Measurements from ENCODE around the gene EPHB1. TPM values are rescaled to one million over a fixed set of nuclear protein-coding genes. Genes with fewer than 3 reads are reported as not detected.

Gene EPHB1
- total RNA-seq, 1 experiment from 2014 or later = 7.0 TPM

DNA sequence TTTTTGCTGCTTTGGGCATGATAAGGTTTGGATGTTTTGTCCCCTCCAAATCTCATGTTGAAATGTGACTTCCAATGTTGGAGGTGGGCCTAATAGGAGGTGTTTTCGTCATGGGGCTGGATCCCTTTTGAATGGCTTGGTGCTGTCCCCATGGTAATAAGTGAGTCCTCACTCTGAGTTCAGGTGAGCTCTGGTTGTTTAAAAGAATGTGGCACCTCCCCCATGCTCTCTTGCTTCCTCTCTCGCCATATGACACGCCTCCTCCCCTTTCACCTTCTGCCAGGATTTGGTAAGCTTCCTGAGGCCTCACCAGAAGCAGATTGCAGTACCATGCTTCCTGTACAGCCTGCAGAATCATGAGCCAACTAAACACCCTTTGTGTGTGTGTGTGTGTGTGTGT, 255.5 kb downstream of the EPHB1 start:
- ChIA-PET CTCF (interaction anchor here (1.1 kb wide), 1 partner anchor 256 kb away, joined by 10 read pairs; the partner anchor contains the start of gene EPHB1), POLR2A (no interaction called here)
- TF ChIP-seq ZBTB21 (CRISPR knock-in tag; IDR thresholded peaks at IDR 0.05; ENCODE audit: borderline replicate concordance) = no peak
- no peak for TF ChIP-seq FOXJ3 (CRISPR knock-in tag; IDR thresholded peaks at IDR 0.05; ENCODE audit: borderline replicate concordance)
- no peak for TF ChIP-seq CREM (CRISPR knock-in tag; IDR thresholded peaks at IDR 0.05)
- no peak for TF ChIP-seq ZNF512 (CRISPR knock-in tag; IDR thresholded peaks at IDR 0.05; ENCODE audit: borderline replicate concordance)
- TF ChIP-seq RORB (CRISPR knock-in tag; IDR thresholded peaks at IDR 0.05) = no peak
- TF ChIP-seq ZNF219 (CRISPR knock-in tag; IDR thresholded peaks at IDR 0.05; ENCODE audit: borderline replicate concordance) = no peak
- no peak for TF ChIP-seq USF2 (CRISPR knock-in tag; IDR thresholded peaks at IDR 0.05)
- TF ChIP-seq TEAD4 (CRISPR knock-in tag; IDR thresholded peaks at IDR 0.05) = no peak
- TF ChIP-seq STAT6 (CRISPR knock-in tag; conservative IDR thresholded peaks at IDR 0.05; ENCODE audit: low read depth) = no peak
- no peak for TF ChIP-seq TP53 (CRISPR knock-in tag; IDR thresholded peaks at IDR 0.05)
- no peak for TF ChIP-seq TCF7 (CRISPR knock-in tag; IDR thresholded peaks at IDR 0.05; ENCODE audit: low read depth)
- TF ChIP-seq CBFB (CRISPR knock-in tag; IDR thresholded peaks at IDR 0.05; ENCODE audit: low read depth) = no peak
- no peak for TF ChIP-seq NR3C1 (CRISPR knock-in tag; conservative IDR thresholded peaks at IDR 0.05; ENCODE audit: low read depth)
- no peak for TF ChIP-seq FOXK1 (CRISPR knock-in tag; IDR thresholded peaks at IDR 0.05)
- no peak for TF ChIP-seq CDX4 (CRISPR knock-in tag; IDR thresholded peaks at IDR 0.05; ENCODE audit: borderline replicate concordance)
- TF ChIP-seq, protein P1, sequence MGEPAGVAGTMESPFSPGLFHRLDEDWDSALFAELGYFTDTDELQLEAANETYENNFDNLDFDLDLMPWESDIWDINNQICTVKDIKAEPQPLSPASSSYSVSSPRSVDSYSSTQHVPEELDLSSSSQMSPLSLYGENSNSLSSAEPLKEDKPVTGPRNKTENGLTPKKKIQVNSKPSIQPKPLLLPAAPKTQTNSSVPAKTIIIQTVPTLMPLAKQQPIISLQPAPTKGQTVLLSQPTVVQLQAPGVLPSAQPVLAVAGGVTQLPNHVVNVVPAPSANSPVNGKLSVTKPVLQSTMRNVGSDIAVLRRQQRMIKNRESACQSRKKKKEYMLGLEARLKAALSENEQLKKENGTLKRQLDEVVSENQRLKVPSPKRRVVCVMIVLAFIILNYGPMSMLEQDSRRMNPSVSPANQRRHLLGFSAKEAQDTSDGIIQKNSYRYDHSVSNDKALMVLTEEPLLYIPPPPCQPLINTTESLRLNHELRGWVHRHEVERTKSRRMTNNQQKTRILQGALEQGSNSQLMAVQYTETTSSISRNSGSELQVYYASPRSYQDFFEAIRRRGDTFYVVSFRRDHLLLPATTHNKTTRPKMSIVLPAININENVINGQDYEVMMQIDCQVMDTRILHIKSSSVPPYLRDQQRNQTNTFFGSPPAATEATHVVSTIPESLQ (CRISPR knock-in tag; IDR thresholded peaks at IDR 0.05) = no peak
- DNase-seq (ENCODE audit: low spot score) (no peak), ATAC-seq (peak; percentile 94)
- Mint-ChIP-seq H3K27ac (no peak overlapping the region), H3K9me3 (no peaks in the 10 kb centered on the region), H3K36me3 (no peaks in the 10 kb centered on the region), H3K27me3 (ENCODE audit: low read depth) (no peaks in the 10 kb centered on the region; the same call in 1 of the 2 replicates), H3K4me1 (peaks cover 16% of the 10 kb centered on the region), H3K4me3 (no peak overlapping the region)

DNA sequence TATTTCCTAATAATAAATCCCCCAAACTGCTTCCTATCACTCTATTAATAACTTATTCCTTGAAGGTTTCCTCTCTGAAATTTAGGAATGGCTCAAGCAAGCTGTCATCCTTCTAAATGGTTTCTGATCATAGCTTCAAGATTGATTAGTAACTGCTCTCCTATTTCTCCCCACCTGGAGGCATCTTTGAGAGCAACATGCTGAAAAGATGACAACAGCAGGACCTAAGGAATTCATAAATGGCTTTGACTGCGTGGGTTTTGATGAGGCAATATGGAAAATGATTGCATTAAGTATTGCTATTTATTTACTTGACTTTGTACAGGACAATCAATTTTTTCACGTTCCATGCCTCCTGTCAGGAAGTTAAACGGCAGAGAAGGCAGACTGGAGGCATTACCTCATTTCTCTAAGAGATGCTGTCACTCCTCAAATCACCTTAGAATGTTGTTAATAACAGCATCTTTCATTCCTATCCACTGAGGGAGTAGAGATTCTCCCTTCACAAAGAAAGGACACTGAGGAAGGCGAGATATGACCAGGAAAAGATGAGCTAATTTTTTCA, 256.4 kb downstream of the EPHB1 start:
- Mint-ChIP-seq H3K4me3 (no peak overlapping the region), H3K9me3 (no peaks in the 10 kb centered on the region), H3K27me3 (ENCODE audit: low read depth) (no peaks in the 10 kb centered on the region; the same call in 1 of the 2 replicates), H3K4me1 (peaks cover 16% of the 10 kb centered on the region), H3K36me3 (no peaks in the 10 kb centered on the region), H3K27ac (no peak overlapping the region)
- no peak for DNase-seq (ENCODE audit: low spot score)
- no peak for ATAC-seq
- ChIA-PET CTCF (no interaction called here), POLR2A (no interaction called here)
- TF ChIP-seq ETV6 (CRISPR knock-in tag; IDR thresholded peaks at IDR 0.05) = no peak
- no peak for TF ChIP-seq CDX4 (CRISPR knock-in tag; IDR thresholded peaks at IDR 0.05; ENCODE audit: borderline replicate concordance)
- no peak for TF ChIP-seq SP1 (CRISPR knock-in tag; conservative IDR thresholded peaks at IDR 0.05)
- no peak for TF ChIP-seq ZNF532 (CRISPR knock-in tag; IDR thresholded peaks at IDR 0.05; ENCODE audit: borderline replicate concordance)
- no peak for TF ChIP-seq USF2 (CRISPR knock-in tag; IDR thresholded peaks at IDR 0.05)
- TF ChIP-seq EMX1 (CRISPR knock-in tag; IDR thresholded peaks at IDR 0.05) = no peak
